Activated CD4-positive, alpha-beta T cell treated with anti-CD3 and anti-CD28 coated beads, Interleukin-2, amount 10 ng/mL, durations not matched to agents 24 days and 14 days (primary cell): ENCODE results near the gene ADA. TPM values are rescaled to one million over a fixed set of nuclear protein-coding genes. Genes with fewer than 3 reads are reported as not detected.

ENCODE experiments used
- DNase-seq: peaks from one replicate; pipeline ENCODE4 v3.0.0; 2022
- H3K27ac Mint-ChIP-seq: one replicate; pipeline ENCODE4 v1.8.0; 2022; ENCODE audit warnings: mild to moderate bottlenecking, mixed read lengths
- H3K27me3 Mint-ChIP-seq: one replicate; pipeline ENCODE4 v1.8.0; 2022; ENCODE audit warnings: mixed read lengths
- H3K36me3 Mint-ChIP-seq: one replicate; pipeline ENCODE4 v1.8.0; 2022; ENCODE audit warnings: low read depth, mild to moderate bottlenecking, mixed read lengths
- H3K4me1 Mint-ChIP-seq: one replicate; pipeline ENCODE4 v1.8.0; 2021; ENCODE audit warnings: mixed read lengths
- H3K4me3 Mint-ChIP-seq: one replicate; pipeline ENCODE4 v1.8.0; 2022; ENCODE audit warnings: mild to moderate bottlenecking, moderate library complexity, mixed read lengths
- H3K9me3 Mint-ChIP-seq: one replicate; pipeline ENCODE4 v1.8.0; 2021; ENCODE audit warnings: mixed read lengths
- intact Hi-C: fragments of 100-400 bp; cut with micrococcal nuclease; formaldehyde crosslinking; loops from one replicate; pipeline ENCODE4 v1.15.1; 2023
- total RNA-seq: library from RNA; stranded (reverse); gene quantifications from 2 replicates; pipeline ENCODE4 v1.2.3, GENCODE V29; 2022

ADA gene
- total RNA-seq, 1 donor from 2014 or later, result 43.7 TPM

- Mint-ChIP-seq H3K27me3 (no peaks in the 10 kb centered on the region), H3K36me3 (peaks cover 78% of the 10 kb centered on the region), H3K27ac (no peak overlapping the region), H3K4me1 (peaks cover 11% of the 10 kb centered on the region), H3K9me3 (peaks cover 7% of the 10 kb centered on the region), H3K4me3 (no peak overlapping the region)
- intact Hi-C loops, result no loop called here
- DNase-seq, result no peak
Observed at GRCh38 chr20:44621325-44621724, 30.2 kb downstream of the ADA start.

GRCh38 chr20:44620030-44620429, 31.5 kb downstream of the ADA start:
- peaks cover 7% of the 10 kb centered on the region for H3K9me3 Mint-ChIP-seq
- H3K36me3 Mint-ChIP-seq, result peaks cover 74% of the 10 kb centered on the region
- DNase-seq, result no peak
- peaks cover 24% of the 10 kb centered on the region for H3K4me1 Mint-ChIP-seq
- no peak overlapping the region for H3K4me3 Mint-ChIP-seq
- intact Hi-C loops, result no loop called here
- no peak overlapping the region for H3K27ac Mint-ChIP-seq
- no peaks in the 10 kb centered on the region for H3K27me3 Mint-ChIP-seq

GRCh38 chr20:44619294-44619693, 32.2 kb downstream of the ADA start:
- peaks cover 70% of the 10 kb centered on the region for H3K36me3 Mint-ChIP-seq
- intact Hi-C loops, result no loop called here
- H3K4me1 Mint-ChIP-seq, result peaks cover 27% of the 10 kb centered on the region

GRCh38 chr20:44618318-44618731, 33.2 kb downstream of the ADA start:
- no peak overlapping the region for H3K4me3 Mint-ChIP-seq
- peaks cover 67% of the 10 kb centered on the region for H3K36me3 Mint-ChIP-seq
- peak overlapping the region; percentile 51 for H3K27ac Mint-ChIP-seq
- H3K4me1 Mint-ChIP-seq, result peaks cover 27% of the 10 kb centered on the region
- H3K9me3 Mint-ChIP-seq, result peaks cover 2% of the 10 kb centered on the region
- peak; percentile 60 for DNase-seq
- intact Hi-C loops, result no loop called here
- no peaks in the 10 kb centered on the region for H3K27me3 Mint-ChIP-seq

More at GRCh38 chr20:44619294-44619693, 32.2 kb downstream of the ADA start:
- Mint-ChIP-seq H3K27ac (no peak overlapping the region), H3K9me3 (peaks cover 7% of the 10 kb centered on the region), H3K4me3 (no peak overlapping the region), H3K27me3 (no peaks in the 10 kb centered on the region)
- DNase-seq, result no peak

GRCh38 chr20:44616604-44616964, 34.9 kb downstream of the ADA start:
- Mint-ChIP-seq H3K4me3 (no peak overlapping the region), H3K27me3 (no peaks in the 10 kb centered on the region), H3K27ac (no peak overlapping the region), H3K4me1 (peaks cover 27% of the 10 kb centered on the region), H3K36me3 (peaks cover 50% of the 10 kb centered on the region), H3K9me3 (no peaks in the 10 kb centered on the region)
- intact Hi-C loops, result no loop called here
- DNase-seq, result no peak

GRCh38 chr20:44615876-44616603, 35.5 kb downstream of the ADA start:
- H3K4me3 Mint-ChIP-seq, result no peak overlapping the region
- H3K27me3 Mint-ChIP-seq, result no peaks in the 10 kb centered on the region
- no peaks in the 10 kb centered on the region for H3K9me3 Mint-ChIP-seq
- H3K36me3 Mint-ChIP-seq, result peaks cover 46% of the 10 kb centered on the region
- no peak for DNase-seq
- H3K27ac Mint-ChIP-seq, result peak overlapping the region; percentile 82
- intact Hi-C loops, result no loop called here
- H3K4me1 Mint-ChIP-seq, result peaks cover 27% of the 10 kb centered on the region

GRCh38 chr20:44615169-44615791, 36.2 kb downstream of the ADA start:
- DNase-seq, result no peak
- Mint-ChIP-seq H3K4me1 (peaks cover 31% of the 10 kb centered on the region), H3K4me3 (no peak overlapping the region), H3K36me3 (peaks cover 38% of the 10 kb centered on the region), H3K27ac (peak overlapping the region; percentile 82), H3K27me3 (no peaks in the 10 kb centered on the region), H3K9me3 (no peaks in the 10 kb centered on the region)
- intact Hi-C loops, result no loop called here

- Mint-ChIP-seq H3K27ac (no peak overlapping the region), H3K4me3 (no peak overlapping the region), H3K36me3 (peaks cover 31% of the 10 kb centered on the region), H3K4me1 (peaks cover 33% of the 10 kb centered on the region), H3K27me3 (no peaks in the 10 kb centered on the region), H3K9me3 (no peaks in the 10 kb centered on the region)
- no peak for DNase-seq
- intact Hi-C loops, result loop anchor here (5.0 kb wide), 2 partner anchors 37 to 92 kb away; partner anchors contain the start of gene SERINC3
Observed at GRCh38 chr20:44614525-44614924, 37.0 kb downstream of the ADA start.

- peaks cover 33% of the 10 kb centered on the region for H3K4me1 Mint-ChIP-seq
- no peaks in the 10 kb centered on the region for H3K27me3 Mint-ChIP-seq
- intact Hi-C loops, result loop anchor here (5.0 kb wide), 2 partner anchors 36 to 91 kb away; partner anchors contain the start of gene SERINC3
- no peak overlapping the region for H3K4me3 Mint-ChIP-seq
- no peak for DNase-seq
- peak overlapping the region; percentile 64 for H3K27ac Mint-ChIP-seq
- H3K9me3 Mint-ChIP-seq, result no peaks in the 10 kb centered on the region
- peaks cover 29% of the 10 kb centered on the region for H3K36me3 Mint-ChIP-seq
Observed at GRCh38 chr20:44613575-44613974, 37.9 kb downstream of the ADA start.

- Mint-ChIP-seq H3K27me3 (no peaks in the 10 kb centered on the region), H3K4me3 (no peak overlapping the region), H3K9me3 (no peaks in the 10 kb centered on the region), H3K27ac (peak overlapping the region; percentile 75), H3K36me3 (peaks cover 14% of the 10 kb centered on the region), H3K4me1 (peaks cover 15% of the 10 kb centered on the region)
- DNase-seq, result no peak
- intact Hi-C loops, result loop anchor here (1.0 to 5.0 kb wide), 6 partner anchors 33 to 393 kb away; partner anchors contain the start of genes SERINC3 and TTPAL
Observed at GRCh38 chr20:44610313-44610962, 41.1 kb downstream of the ADA start.

- no peaks in the 10 kb centered on the region for H3K27me3 Mint-ChIP-seq
- no peaks in the 10 kb centered on the region for H3K9me3 Mint-ChIP-seq
- peak; percentile 95 for DNase-seq
- H3K27ac Mint-ChIP-seq, result peak overlapping the region; percentile 82
- intact Hi-C loops, result loop anchor here (1.0 to 5.0 kb wide), 6 partner anchors 32 to 392 kb away; partner anchors contain the start of genes SERINC3 and TTPAL
- peak overlapping the region; percentile 64 for H3K4me3 Mint-ChIP-seq
- peaks cover 9% of the 10 kb centered on the region for H3K36me3 Mint-ChIP-seq
- H3K4me1 Mint-ChIP-seq, result peaks cover 8% of the 10 kb centered on the region
Observed at GRCh38 chr20:44609516-44610312, 41.8 kb downstream of the ADA start.

GRCh38 chr20:44609006-44609515, 42.4 kb downstream of the ADA start:
- H3K4me3 Mint-ChIP-seq, result no peak overlapping the region
- intact Hi-C loops, result no loop called here
- H3K36me3 Mint-ChIP-seq, result peaks cover 7% of the 10 kb centered on the region
- no peaks in the 10 kb centered on the region for H3K27me3 Mint-ChIP-seq
- peaks cover 8% of the 10 kb centered on the region for H3K4me1 Mint-ChIP-seq
- no peak for DNase-seq
- H3K9me3 Mint-ChIP-seq, result no peaks in the 10 kb centered on the region
- H3K27ac Mint-ChIP-seq, result no peak overlapping the region

- Mint-ChIP-seq H3K4me1 (peaks cover 9% of the 10 kb centered on the region), H3K4me3 (no peak overlapping the region), H3K9me3 (no peaks in the 10 kb centered on the region), H3K27ac (no peak overlapping the region), H3K36me3 (peaks cover 1% of the 10 kb centered on the region), H3K27me3 (no peaks in the 10 kb centered on the region)
- intact Hi-C loops, result no loop called here
- no peak for DNase-seq
Observed at GRCh38 chr20:44606725-44607441, 44.6 kb downstream of the ADA start.
